ENCODE results near the gene NECTIN1.

Gene NECTIN1

DNA sequence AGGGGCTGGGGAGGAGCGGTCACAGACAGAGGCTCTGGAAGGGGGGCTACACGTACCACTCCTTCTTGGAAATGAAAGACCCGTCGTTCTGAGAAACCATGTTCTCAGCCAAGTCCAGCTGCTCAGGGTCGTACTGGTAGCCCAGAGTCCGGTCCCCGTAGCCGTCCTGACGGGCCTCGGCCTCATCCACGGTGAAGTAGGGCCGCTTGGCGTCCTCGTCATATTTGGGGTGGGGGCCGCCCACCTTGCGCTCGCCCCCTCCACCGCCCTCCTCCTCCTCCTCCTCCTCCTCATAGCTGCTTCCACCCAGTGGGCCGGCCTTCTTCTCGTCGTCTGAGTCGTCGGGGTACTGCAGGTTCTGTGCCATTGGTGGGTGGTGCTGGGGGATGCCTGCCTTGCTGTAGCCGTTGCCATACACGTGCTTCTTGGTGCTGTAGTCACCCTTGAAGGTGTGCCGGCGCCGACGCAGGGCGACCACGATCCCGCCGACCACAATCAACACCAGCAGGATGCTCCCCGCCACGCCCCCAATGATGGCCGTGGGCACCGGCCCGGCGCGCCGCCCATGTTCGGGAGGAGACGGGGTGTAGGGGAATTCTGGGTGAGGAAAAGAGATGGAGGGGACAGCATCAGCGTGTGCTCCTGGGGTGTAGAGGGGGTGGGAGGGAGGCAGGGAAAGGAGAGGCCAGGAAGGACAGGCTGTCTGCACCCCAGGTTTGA lies 64.1 kb downstream of the NECTIN1 start:
- peaks cover 22% of the 10 kb centered on the region for H3K4me1 ChIP-seq (ENCODE audit: control insufficient read depth, insufficient read depth, low read length)
- no peaks in the 10 kb centered on the region for H3K36me3 ChIP-seq (ENCODE audit: control insufficient read depth, insufficient read depth, low read length)
- H3K4me3 ChIP-seq (ENCODE audit: low read length): no peak overlapping the region
- no peaks in the 10 kb centered on the region for H3K9me3 ChIP-seq (ENCODE audit: control insufficient read depth, low read length)
- H3K9ac ChIP-seq (ENCODE audit: low read length): no peak overlapping the region
- no peaks in the 10 kb centered on the region for H3K27me3 ChIP-seq (ENCODE audit: control insufficient read depth, insufficient read depth, low read length)

DNA sequence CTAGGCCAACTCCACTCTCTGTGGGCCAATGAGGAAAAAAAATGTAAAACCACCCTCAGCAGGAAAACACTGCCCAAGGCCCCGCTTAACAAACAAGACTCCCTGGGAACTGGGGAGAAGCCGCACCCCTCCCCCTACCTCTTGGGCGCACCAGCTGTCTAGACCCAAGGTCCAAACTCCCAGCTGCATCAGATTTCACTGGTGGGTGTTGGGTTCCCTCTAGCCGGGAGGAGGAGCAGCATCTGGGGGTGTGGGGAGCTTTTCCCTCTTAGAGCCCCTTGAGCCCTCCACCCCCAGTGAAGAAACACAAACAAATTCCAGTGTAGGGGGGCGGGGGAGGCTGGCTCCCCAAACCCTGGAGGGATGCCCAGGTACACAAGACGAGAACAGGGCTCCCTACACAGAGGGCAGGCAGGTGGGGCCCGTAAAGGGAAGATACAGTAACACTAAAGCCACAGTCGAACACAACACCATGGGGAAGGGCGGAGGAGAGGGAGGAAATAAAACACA lies 64.9 kb downstream of the NECTIN1 start:
- Histone ChIP-seq H3K9ac (ENCODE audit: low read length) (no peak overlapping the region), H3K9me3 (ENCODE audit: control insufficient read depth, low read length) (no peaks in the 10 kb centered on the region), H3K36me3 (ENCODE audit: control insufficient read depth, insufficient read depth, low read length) (no peaks in the 10 kb centered on the region)

DNA sequence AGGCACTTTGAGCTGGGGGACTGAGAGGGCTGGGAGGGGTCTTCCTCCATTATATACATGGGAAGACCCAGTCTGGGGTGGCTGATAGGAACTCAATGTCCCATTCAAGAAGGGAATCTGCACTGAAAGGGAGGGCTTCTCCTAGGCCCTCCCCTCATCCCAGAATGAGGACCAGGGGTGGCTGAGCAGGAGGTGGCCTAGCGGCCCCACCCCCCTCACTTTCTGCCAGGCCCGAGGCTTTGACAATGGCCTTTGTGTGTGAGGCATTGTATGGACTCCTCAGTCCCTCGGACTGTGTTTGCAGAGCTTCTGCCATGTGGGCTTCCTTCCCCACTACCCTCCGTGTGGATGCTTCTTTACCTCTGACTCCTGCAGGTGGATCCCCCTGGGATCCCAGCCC lies 65.7 kb downstream of the NECTIN1 start:
- Histone ChIP-seq H3K9ac (ENCODE audit: low read length) (no peak overlapping the region), H3K27me3 (ENCODE audit: control insufficient read depth, insufficient read depth, low read length) (no peaks in the 10 kb centered on the region), H3K4me3 (ENCODE audit: low read length) (no peak overlapping the region), H3K4me1 (ENCODE audit: control insufficient read depth, insufficient read depth, low read length) (peaks cover 22% of the 10 kb centered on the region), H3K36me3 (ENCODE audit: control insufficient read depth, insufficient read depth, low read length) (no peaks in the 10 kb centered on the region), H3K9me3 (ENCODE audit: control insufficient read depth, low read length) (no peaks in the 10 kb centered on the region)

More for the DNA sequence above, 64.9 kb downstream of the NECTIN1 start:
- H3K4me1 ChIP-seq (ENCODE audit: control insufficient read depth, insufficient read depth, low read length): peaks cover 22% of the 10 kb centered on the region
- no peaks in the 10 kb centered on the region for H3K27me3 ChIP-seq (ENCODE audit: control insufficient read depth, insufficient read depth, low read length)
- no peak overlapping the region for H3K4me3 ChIP-seq (ENCODE audit: low read length)

- Histone ChIP-seq H3K4me1 (ENCODE audit: control insufficient read depth, insufficient read depth, low read length) (peaks cover 16% of the 10 kb centered on the region), H3K36me3 (ENCODE audit: control insufficient read depth, insufficient read depth, low read length) (no peaks in the 10 kb centered on the region), H3K9ac (ENCODE audit: low read length) (no peak overlapping the region), H3K4me3 (ENCODE audit: low read length) (no peak overlapping the region), H3K9me3 (ENCODE audit: control insufficient read depth, low read length) (no peaks in the 10 kb centered on the region), H3K27me3 (ENCODE audit: control insufficient read depth, insufficient read depth, low read length) (no peaks in the 10 kb centered on the region)
These were observed 67.8 kb downstream of the NECTIN1 start for GRCh38 chr11:119661226-119661625.

DNA sequence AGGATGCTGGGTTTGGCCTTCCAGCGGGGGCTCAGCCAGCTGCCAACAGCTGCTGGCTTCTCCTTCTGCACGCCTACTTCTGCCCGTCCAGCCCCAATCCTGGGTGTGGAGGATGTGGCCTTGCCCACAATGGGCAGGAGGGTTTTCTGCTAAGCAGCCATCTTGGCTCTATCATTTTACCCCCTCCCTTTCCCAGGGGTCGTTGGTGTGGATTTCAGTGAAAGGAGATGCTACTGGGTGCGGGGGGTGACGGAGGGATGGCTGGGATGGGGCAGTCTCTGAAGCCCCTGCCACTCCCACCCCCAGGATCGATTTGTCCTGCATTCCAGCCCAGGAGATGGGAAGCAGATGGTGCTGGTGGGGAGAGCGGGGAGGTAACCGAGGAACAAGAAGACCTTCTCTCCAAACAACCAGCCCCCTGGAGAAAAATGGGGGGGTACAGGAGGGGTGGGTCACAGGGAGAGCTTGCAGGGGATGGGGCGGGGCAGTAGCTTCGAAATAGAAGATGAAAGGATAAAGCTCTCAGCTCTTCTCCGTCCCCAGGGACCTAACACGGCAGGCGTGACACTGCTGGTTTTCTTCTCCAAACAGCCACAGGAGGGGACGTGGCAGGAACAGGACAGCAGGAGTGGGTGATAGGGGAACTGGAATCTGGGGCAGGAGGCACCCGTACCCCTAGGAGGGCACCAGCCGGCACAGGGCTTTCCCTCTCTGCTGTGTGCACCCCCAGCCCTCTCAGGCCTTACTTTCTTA lies 68.9 kb downstream of the NECTIN1 start:
- H3K4me1 ChIP-seq (ENCODE audit: control insufficient read depth, insufficient read depth, low read length): peaks cover 11% of the 10 kb centered on the region
- no peaks in the 10 kb centered on the region for H3K36me3 ChIP-seq (ENCODE audit: control insufficient read depth, insufficient read depth, low read length)
- no peaks in the 10 kb centered on the region for H3K9me3 ChIP-seq (ENCODE audit: control insufficient read depth, low read length)
- no peak overlapping the region for H3K4me3 ChIP-seq (ENCODE audit: low read length)
- H3K9ac ChIP-seq (ENCODE audit: low read length): no peak overlapping the region
- H3K27me3 ChIP-seq (ENCODE audit: control insufficient read depth, insufficient read depth, low read length): no peaks in the 10 kb centered on the region

GRCh38 chr11:119652907-119653659 lies 75.9 kb downstream of the NECTIN1 start:
- H3K36me3 ChIP-seq (ENCODE audit: control insufficient read depth, insufficient read depth, low read length): no peaks in the 10 kb centered on the region
- H3K4me3 ChIP-seq (ENCODE audit: low read length): no peak overlapping the region
- no peak overlapping the region for H3K9ac ChIP-seq (ENCODE audit: low read length)
- H3K4me1 ChIP-seq (ENCODE audit: control insufficient read depth, insufficient read depth, low read length): no peaks in the 10 kb centered on the region
- H3K27me3 ChIP-seq (ENCODE audit: control insufficient read depth, insufficient read depth, low read length): no peaks in the 10 kb centered on the region
- no peaks in the 10 kb centered on the region for H3K9me3 ChIP-seq (ENCODE audit: control insufficient read depth, low read length)

GRCh38 chr11:119651802-119652584 lies 77.0 kb downstream of the NECTIN1 start:
- no peaks in the 10 kb centered on the region for H3K36me3 ChIP-seq (ENCODE audit: control insufficient read depth, insufficient read depth, low read length)
- H3K9me3 ChIP-seq (ENCODE audit: control insufficient read depth, low read length): no peaks in the 10 kb centered on the region
- no peaks in the 10 kb centered on the region for H3K4me1 ChIP-seq (ENCODE audit: control insufficient read depth, insufficient read depth, low read length)
- no peaks in the 10 kb centered on the region for H3K27me3 ChIP-seq (ENCODE audit: control insufficient read depth, insufficient read depth, low read length)
- H3K9ac ChIP-seq (ENCODE audit: low read length): no peak overlapping the region
- H3K4me3 ChIP-seq (ENCODE audit: low read length): no peak overlapping the region

DNA sequence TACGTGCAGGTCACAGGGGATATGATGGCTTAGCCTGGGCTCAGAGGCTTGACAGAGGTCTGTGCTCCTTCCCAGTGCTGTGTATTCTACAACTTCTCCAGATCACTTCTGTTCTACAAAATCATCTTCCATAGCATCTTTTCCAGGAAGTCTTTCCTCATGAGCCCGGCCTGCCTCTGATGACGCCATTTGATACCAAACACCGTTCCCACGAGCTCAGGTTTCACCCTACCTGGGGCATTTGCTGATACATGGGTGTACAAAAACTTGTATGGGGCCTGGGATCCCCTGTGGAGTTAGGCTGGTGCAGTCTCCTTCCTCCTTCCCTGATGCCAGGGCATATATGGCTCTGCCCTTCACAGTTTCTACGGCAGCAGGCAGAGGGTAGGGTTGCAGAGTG lies 78.7 kb downstream of the NECTIN1 start:
- Histone ChIP-seq H3K4me1 (ENCODE audit: control insufficient read depth, insufficient read depth, low read length) (no peaks in the 10 kb centered on the region), H3K9me3 (ENCODE audit: control insufficient read depth, low read length) (no peaks in the 10 kb centered on the region), H3K4me3 (ENCODE audit: low read length) (no peak overlapping the region), H3K27me3 (ENCODE audit: control insufficient read depth, insufficient read depth, low read length) (no peaks in the 10 kb centered on the region), H3K36me3 (ENCODE audit: control insufficient read depth, insufficient read depth, low read length) (no peaks in the 10 kb centered on the region), H3K9ac (ENCODE audit: low read length) (no peak overlapping the region)

DNA sequence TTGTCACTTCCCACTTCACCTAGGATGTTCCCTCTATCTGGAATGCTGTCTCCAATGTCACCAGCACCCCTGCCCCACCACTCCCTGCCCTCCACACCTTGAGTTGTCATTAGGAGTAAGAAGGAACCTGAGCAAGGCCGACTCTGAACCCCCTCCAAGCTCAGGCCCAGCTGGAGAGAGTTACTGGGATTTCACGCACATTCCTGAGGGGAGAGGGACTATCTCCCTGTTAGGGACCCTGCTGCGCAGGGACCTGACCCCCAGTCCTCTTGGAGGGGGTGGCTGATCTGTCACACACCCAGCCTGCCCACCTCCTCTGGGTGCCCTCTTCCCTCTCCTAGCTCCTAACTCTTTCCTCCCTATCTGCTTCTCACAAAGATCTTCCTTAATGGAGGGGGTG lies 81.7 kb downstream of the NECTIN1 start:
- Histone ChIP-seq H3K9ac (ENCODE audit: low read length) (no peak overlapping the region), H3K36me3 (ENCODE audit: control insufficient read depth, insufficient read depth, low read length) (no peaks in the 10 kb centered on the region), H3K27me3 (ENCODE audit: control insufficient read depth, insufficient read depth, low read length) (no peaks in the 10 kb centered on the region), H3K4me1 (ENCODE audit: control insufficient read depth, insufficient read depth, low read length) (no peaks in the 10 kb centered on the region), H3K4me3 (ENCODE audit: low read length) (no peak overlapping the region), H3K9me3 (ENCODE audit: control insufficient read depth, low read length) (no peaks in the 10 kb centered on the region)

DNA sequence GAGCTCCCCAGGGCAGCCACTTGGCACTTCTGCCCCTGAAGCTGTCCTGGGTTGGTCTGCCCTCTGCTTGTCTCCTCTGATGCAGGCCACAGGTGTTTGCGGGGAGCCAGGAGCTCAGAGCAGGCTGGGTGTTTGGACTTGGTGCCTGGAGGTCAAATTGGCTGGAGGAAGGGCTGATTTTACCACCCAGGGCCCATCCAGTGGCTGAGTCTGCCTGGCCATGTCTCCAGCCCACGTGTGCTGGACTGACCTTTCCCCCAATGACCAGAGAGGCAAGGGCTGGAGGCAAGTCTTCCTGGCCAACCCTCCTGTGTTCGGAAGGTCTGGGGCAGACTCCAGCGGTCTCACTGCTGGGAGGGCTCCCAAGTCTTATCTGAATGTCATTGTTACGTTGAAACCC lies 84.0 kb downstream of the NECTIN1 start:
- no peaks in the 10 kb centered on the region for H3K27me3 ChIP-seq (ENCODE audit: control insufficient read depth, insufficient read depth, low read length)
- H3K9me3 ChIP-seq (ENCODE audit: control insufficient read depth, low read length): no peaks in the 10 kb centered on the region
- H3K36me3 ChIP-seq (ENCODE audit: control insufficient read depth, insufficient read depth, low read length): no peaks in the 10 kb centered on the region
- H3K4me1 ChIP-seq (ENCODE audit: control insufficient read depth, insufficient read depth, low read length): no peaks in the 10 kb centered on the region
- no peak overlapping the region for H3K9ac ChIP-seq (ENCODE audit: low read length)
- H3K4me3 ChIP-seq (ENCODE audit: low read length): no peak overlapping the region

- Histone ChIP-seq H3K36me3 (ENCODE audit: control insufficient read depth, insufficient read depth, low read length) (no peaks in the 10 kb centered on the region), H3K9ac (ENCODE audit: low read length) (no peak overlapping the region), H3K4me1 (ENCODE audit: control insufficient read depth, insufficient read depth, low read length) (no peaks in the 10 kb centered on the region), H3K4me3 (ENCODE audit: low read length) (no peak overlapping the region), H3K9me3 (ENCODE audit: control insufficient read depth, low read length) (no peaks in the 10 kb centered on the region), H3K27me3 (ENCODE audit: control insufficient read depth, insufficient read depth, low read length) (no peaks in the 10 kb centered on the region)
These were observed 84.5 kb downstream of the NECTIN1 start for GRCh38 chr11:119644502-119644901.
